Activated CD4-positive, alpha-beta T cell treated with anti-CD3 and anti-CD28 coated beads, Interleukin-2, amount 50 U/mL, for 4 hours (primary cell): ENCODE data around the gene PPM1N.
"Not testable (repeated sequence)": the region's sequence is repeated elsewhere in the genome, so short reads cannot be mapped to it uniquely, and the experiment has no call there.

Experiments used
- DNase-seq, 2 experiments: peaks; one replicate each; pipeline ENCODE4 v3.0.0-alpha.2; 2020

The PPM1N gene

GRCh38 chr19:45510352-45510751 is 12.1 kb downstream of the PPM1N start:
- not testable (repeated sequence) for DNase-seq

DNA sequence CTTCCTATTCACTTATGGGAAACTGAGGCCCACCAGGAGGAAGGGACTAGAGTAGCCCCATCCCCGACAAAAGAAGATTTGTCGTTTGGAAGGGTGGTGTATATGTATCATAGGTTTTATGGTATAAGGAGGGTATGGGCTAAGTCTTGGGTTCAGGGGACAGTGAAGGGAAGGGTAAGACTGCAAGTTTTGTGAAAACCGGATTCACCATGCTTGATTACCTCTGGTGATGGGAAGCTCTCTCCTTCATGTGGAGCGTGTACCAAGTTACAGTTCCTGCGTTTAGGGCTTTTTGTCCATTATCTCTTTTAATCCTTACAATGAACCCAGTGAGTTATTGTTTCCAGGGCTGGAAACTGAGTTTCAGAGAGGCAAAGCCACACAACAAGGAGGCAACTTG is 12.8 kb downstream of the PPM1N start:
- no peak for DNase-seq

- no peak for DNase-seq
Measured at GRCh38 chr19:45512881-45513483, 14.7 kb downstream of the PPM1N start.

DNA sequence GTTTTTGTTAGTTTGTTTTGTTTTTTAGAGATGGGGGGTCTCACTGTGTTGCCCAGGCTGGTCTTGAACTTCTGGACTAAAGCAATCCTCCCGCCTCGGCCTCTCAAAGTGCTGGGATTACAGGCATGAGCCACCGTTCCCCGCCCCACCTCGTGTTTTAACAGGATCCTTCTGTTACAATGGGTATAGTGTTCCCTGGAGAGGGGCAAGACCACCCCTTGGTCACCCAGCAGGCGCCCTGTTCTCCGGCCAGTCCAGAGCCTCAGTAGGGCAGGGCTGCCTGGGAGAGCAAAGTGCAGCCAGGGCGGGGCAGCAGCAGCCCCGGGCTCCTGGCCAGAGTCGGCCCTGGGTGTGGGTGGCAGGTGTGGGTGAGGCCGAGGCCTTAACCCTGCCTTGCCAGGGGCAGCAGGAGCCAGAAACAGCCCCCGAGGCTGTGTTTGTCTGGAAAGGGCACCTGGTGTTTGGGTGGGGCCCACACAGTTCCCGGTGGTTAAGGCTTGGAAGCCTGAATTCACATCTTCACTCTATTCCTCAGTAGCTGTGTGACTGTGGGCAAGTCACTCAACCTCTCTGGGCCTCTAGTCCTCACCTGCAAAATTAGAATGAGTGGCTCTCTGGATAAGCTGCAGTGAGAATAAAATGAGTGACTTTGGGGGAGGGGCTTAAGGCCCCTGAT is 16.3 kb downstream of the PPM1N start:
- no peak for DNase-seq

DNA sequence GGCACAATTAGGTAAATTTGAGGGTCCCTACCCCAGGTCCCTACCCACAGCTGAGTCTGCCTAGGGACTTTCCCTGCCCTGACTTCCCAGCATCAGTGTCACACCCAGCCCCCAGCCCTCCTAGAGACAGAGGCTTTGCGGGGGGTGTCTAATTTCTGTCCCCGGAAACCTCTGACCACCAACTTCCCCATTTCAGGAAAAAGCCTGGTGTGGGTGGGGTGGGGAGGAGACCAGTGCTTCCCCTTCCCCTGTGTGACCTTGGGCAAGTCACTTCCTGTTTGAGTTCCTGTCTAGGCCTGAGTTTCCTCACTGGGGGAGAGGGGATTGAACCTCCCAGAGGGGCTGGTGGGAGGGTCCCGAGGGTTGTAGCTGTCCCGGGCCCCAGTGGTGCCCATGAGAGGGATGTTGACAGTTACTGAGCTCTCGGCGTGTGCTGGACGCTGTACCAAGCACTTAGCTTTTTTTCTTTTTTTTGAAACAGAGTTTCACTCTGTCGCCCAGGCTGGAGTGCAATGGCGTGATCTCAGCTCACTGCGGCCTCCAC is 16.9 kb downstream of the PPM1N start:
- no peak for DNase-seq

DNA sequence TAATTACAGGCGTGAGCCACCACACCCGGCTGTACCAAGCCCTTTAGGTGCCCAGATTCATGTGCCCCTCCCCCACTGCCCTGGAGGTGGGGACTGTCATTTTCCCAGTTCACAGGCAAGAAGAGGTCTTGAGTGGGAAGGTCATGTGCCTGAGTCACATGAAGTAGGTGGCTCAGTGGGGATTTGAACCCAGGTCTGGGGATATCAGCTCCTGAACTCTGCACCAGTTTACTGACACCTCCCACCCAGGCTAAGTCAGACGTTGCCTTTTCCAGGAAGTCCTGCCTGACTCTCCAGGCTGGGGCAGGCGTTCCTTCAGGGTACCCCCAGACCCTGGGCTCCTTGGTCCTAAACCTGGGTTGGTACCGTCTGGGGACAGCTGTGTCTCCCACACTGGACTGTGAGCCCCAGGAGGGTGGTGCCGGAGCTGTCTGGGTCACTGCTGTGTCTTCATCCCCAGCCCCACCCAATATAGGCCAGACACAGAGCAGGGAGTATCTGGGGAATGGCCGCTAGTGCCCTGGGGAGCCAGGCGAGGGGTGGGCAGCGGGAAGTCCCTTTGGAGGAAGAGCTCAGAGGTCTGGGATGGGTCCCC is 17.7 kb downstream of the PPM1N start:
- DNase-seq: peak in 1 of 2 experiments; percentile 29

DNA sequence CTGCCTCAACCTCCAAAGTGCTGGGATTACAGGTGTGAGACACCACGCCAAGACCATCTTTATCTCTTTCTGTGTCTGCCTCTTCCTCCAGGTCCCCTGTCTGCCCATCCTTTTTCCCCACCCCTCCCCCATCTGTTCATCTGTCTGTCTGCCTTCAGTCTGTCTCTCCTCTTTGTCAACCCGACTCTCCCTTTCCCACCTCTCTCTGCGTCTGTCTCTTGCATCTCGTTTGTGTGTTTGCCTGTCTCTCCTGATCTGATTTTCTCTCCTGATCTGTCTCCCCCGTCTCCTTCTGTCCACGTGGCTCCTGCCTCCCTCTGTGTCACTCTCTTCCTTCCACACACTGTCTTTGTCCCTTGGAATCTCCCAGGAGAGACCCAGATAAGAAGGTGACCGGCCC is 19.0 kb downstream of the PPM1N start:
- no peak for DNase-seq

DNA sequence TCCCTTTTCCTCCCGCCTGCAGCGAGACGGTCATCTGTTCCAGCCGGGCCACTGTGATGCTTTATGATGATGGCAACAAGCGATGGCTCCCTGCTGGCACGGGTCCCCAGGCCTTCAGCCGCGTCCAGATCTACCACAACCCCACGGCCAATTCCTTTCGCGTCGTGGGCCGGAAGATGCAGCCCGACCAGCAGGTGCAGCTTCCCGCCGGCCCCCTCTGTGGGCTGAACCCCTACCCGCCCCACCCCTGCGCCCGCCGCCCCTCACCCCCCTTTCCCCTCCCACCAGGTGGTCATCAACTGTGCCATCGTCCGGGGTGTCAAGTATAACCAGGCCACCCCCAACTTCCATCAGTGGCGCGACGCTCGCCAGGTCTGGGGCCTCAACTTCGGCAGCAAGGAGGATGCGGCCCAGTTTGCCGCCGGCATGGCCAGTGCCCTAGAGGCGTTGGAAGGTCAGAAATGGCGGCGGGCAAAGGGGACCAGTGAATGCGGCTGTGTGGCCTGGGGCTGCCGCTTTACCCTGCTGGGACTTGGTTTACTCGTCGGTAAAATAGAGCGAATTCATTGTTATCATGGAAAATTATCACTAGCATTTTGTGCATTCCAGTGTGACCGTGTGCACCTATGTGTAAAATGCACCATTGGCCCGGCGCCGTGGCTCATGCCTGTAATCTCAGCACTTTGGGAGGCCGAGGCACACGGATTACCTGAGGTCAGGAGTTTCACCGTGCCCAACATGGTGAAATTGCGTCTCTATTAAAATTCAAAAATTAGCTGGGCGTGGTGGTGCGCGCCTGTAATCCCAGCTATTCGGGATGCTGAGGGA is 19.6 kb downstream of the PPM1N start:
- DNase-seq: no peak

- DNase-seq: no peak
Measured at GRCh38 chr19:45518469-45518826, 20.2 kb downstream of the PPM1N start.

GRCh38 chr19:45522010-45522941 is 24.0 kb downstream of the PPM1N start:
- DNase-seq: no peak

- peak; percentile 58 to 65 for DNase-seq
Measured at GRCh38 chr19:45523642-45524256, 25.5 kb downstream of the PPM1N start.

- DNase-seq: no peak
Measured at GRCh38 chr19:45524575-45525129, 26.4 kb downstream of the PPM1N start.

DNA sequence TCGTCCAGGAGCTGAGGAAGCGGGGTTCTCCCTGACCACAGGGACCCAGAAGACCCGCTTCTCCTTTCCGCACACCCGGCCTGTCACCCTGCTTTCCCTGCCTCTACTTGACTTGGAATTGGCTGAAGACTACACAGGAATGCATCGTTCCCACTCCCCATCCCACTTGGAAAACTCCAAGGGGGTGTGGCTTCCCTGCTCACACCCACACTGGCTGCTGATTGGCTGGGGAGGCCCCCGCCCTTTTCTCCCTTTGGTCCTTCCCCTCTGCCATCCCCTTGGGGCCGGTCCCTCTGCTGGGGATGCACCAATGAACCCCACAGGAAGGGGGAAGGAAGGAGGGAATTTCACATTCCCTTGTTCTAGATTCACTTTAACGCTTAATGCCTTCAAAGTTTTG is 27.9 kb downstream of the PPM1N start:
- no peak for DNase-seq

GRCh38 chr19:45526971-45527370 is 28.7 kb downstream of the PPM1N start:
- no peak for DNase-seq

- DNase-seq: no peak
Measured at GRCh38 chr19:45527731-45528130, 29.5 kb downstream of the PPM1N start.

- no peak for DNase-seq
Measured at GRCh38 chr19:45528149-45528743, 30.0 kb downstream of the PPM1N start.

DNA sequence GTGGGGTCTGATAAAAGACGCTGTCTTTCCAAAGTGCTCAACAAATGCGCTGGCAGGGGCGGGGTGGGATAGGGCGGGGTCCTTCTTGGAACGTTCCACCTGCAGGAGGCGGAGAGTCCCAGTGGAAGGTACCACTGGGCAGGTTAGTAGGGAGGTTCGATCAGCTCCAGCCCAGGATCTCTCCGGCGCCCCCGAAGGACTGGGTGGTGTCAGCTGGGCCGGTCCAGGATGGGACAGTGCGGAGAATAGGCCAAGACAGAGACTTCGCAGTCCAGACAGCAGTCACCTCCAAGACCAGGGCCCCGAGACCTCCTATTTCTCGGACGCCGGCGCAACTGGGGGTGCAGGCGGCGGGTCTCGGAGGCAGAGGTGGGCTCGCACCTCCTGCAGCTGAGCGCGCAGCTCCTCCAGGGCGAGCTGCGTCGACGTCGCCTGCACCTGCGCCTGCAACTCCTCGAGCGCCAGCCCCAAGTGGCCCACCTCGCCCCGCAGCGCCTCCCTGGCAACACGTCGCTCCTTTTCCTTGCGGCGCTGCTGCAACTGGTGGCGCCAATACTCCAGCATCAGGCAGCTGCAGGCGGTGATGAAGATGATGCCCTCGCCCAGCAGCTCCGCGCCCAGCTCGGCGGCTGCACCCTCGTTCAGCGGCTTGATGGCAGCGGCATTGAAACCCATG is 30.6 kb downstream of the PPM1N start:
- DNase-seq: no peak

DNA sequence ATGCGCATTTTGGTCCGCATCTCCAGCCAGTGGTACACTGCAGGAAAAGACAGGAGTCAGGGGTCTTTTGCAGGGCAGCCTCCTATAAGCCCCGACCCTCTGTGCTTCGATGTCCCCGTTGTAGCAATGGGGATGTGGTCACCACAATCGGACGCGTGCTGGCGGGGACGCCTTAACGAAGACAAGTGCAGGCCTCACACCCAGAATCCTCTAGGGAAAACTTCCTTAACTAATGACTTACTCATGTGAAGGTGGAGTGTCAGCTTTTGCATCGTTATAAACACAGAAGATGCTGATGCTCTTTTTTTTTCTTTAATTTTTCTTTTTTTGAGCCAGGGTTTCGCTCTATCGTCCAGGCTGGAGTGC is 31.2 kb downstream of the PPM1N start:
- no peak for DNase-seq

GRCh38 chr19:45531349-45531748 is 33.1 kb downstream of the PPM1N start:
- DNase-seq: no peak

GRCh38 chr19:45539459-45539858 is 41.2 kb downstream of the PPM1N start:
- no peak for DNase-seq
